Peyer's patch (tissue), 4 donors: ENCODE data around the gene TOX2.

ENCODE experiments used
- POLR2A ChIP-seq, 2 donors: fragments of 450-650 bp; IDR thresholded peaks; one replicate each; pipeline ENCODE4 v1.5.1; 2017; ENCODE audit warnings: antibody characterized with exemption in 2 of 2, mild to moderate bottlenecking in 2 of 2, moderate library complexity in 2 of 2
- TF ChIP-seq, protein P1 (sequence below), 6 experiments: fragments of 450-650 bp in 4 of 6; fragments of 200-600 bp in 2 of 6; sonication (generic) in 1 of 6; IDR thresholded peaks; one replicate each; pipeline ENCODE4 v1.5.1; 2017 to 2019; ENCODE audit warnings: antibody characterized with exemption in 6 of 6, mild to moderate bottlenecking in 3 of 6, moderate library complexity in 1 of 6

DNA sequence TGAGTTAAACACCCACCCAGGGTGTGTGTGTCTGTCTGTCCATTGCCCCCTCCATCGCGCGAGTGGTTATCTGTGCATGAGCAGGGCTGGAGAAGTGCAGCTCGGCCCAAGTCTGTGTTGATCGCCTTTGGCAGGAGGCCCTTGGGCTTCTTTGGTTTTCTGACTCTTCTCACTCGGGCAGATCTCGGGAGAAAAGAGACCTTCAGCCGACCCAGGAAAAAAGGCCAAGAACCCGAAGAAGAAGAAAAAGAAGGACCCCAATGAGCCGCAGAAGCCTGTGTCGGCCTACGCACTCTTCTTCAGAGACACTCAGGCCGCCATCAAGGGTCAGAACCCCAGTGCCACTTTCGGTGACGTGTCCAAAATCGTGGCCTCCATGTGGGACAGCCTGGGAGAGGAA lies 139.5 kb downstream of the TOX2 start:
- no peak for TF ChIP-seq POLR2A (IDR thresholded peaks at IDR 0.05)
- TF ChIP-seq, protein P1, sequence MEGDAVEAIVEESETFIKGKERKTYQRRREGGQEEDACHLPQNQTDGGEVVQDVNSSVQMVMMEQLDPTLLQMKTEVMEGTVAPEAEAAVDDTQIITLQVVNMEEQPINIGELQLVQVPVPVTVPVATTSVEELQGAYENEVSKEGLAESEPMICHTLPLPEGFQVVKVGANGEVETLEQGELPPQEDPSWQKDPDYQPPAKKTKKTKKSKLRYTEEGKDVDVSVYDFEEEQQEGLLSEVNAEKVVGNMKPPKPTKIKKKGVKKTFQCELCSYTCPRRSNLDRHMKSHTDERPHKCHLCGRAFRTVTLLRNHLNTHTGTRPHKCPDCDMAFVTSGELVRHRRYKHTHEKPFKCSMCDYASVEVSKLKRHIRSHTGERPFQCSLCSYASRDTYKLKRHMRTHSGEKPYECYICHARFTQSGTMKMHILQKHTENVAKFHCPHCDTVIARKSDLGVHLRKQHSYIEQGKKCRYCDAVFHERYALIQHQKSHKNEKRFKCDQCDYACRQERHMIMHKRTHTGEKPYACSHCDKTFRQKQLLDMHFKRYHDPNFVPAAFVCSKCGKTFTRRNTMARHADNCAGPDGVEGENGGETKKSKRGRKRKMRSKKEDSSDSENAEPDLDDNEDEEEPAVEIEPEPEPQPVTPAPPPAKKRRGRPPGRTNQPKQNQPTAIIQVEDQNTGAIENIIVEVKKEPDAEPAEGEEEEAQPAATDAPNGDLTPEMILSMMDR (IDR thresholded peaks at IDR 0.05), result no peak
